MV-4-11 (cell line): ENCODE results near the gene FOXC1.

Experiments used
- DNase-seq: peaks from one replicate; lab custom pipeline; 2025; lab: John Stamatoyannopoulos, UW

The FOXC1 gene

GRCh38 chr6:1609648-1610496 lies at the start of gene FOXC1:
FOXC1 (plus strand) TSS chr6:1609915; CDS start chr6:1610446, 531 bp downstream.
- DNase-seq: no peak

- DNase-seq: no peak
Observed at GRCh38 chr6:1560281-1561058, 49.2 kb upstream of the FOXC1 start.

- DNase-seq: no peak
Observed at GRCh38 chr6:1561355-1561754, 48.4 kb upstream of the FOXC1 start.

- no peak for DNase-seq
Observed at GRCh38 chr6:1562171-1562955, 47.4 kb upstream of the FOXC1 start.

- no peak for DNase-seq
Observed at GRCh38 chr6:1569377-1569776, 40.3 kb upstream of the FOXC1 start.

- DNase-seq: no peak
Observed at GRCh38 chr6:1570848-1571247, 38.9 kb upstream of the FOXC1 start.

- DNase-seq: peak; percentile 51
Observed at GRCh38 chr6:1572892-1573291, 36.8 kb upstream of the FOXC1 start.

- no peak for DNase-seq
Observed at GRCh38 chr6:1574083-1574761, 35.5 kb upstream of the FOXC1 start.

- no peak for DNase-seq
Observed at GRCh38 chr6:1574890-1575209, 34.9 kb upstream of the FOXC1 start.

GRCh38 chr6:1575210-1576041 lies 34.3 kb upstream of the FOXC1 start:
- DNase-seq: peak; percentile 24

- no peak for DNase-seq
Observed at GRCh38 chr6:1576166-1576565, 33.5 kb upstream of the FOXC1 start.

- no peak for DNase-seq
Observed at GRCh38 chr6:1576711-1577110, 33.0 kb upstream of the FOXC1 start.

GRCh38 chr6:1577146-1577680 lies 32.5 kb upstream of the FOXC1 start:
- no peak for DNase-seq

GRCh38 chr6:1577896-1578745 lies 31.6 kb upstream of the FOXC1 start:
- DNase-seq: no peak

GRCh38 chr6:1579096-1579495 lies 30.6 kb upstream of the FOXC1 start:
- DNase-seq: no peak

- DNase-seq: no peak
Observed at GRCh38 chr6:1580109-1580508, 29.6 kb upstream of the FOXC1 start.

GRCh38 chr6:1580585-1580984 lies 29.1 kb upstream of the FOXC1 start:
- DNase-seq: no peak

GRCh38 chr6:1581120-1581991 lies 28.4 kb upstream of the FOXC1 start:
- no peak for DNase-seq

GRCh38 chr6:1584146-1584545 lies 25.6 kb upstream of the FOXC1 start:
- no peak for DNase-seq
